GM18502 (cell line): ENCODE results near the gene SMARCD1.
A peak's percentile ranks its signal among the peaks of the same experiment; 100 is the strongest.
"Not testable (repeated sequence)": the region's sequence is repeated elsewhere in the genome, so short reads cannot be mapped to it uniquely, and the experiment has no call there.

Experiments used
- ATAC-seq: cut with Tn5 transposase; IDR thresholded peaks from one replicate; pipeline ENCODE4 v1.9.1; 2021; ENCODE audit warnings: mild to moderate bottlenecking; ENCODE audit not compliant: unreplicated experiment, poor library complexity

SMARCD1 gene

GRCh38 chr12:50074936-50075807, 10.0 kb upstream of the SMARCD1 start:
- peak; percentile 69 for ATAC-seq

GRCh38 chr12:50075808-50076170, 9.4 kb upstream of the SMARCD1 start:
- no peak for ATAC-seq

- no peak for ATAC-seq
These were observed 8.0 kb upstream of the SMARCD1 start for GRCh38 chr12:50077099-50077498.

GRCh38 chr12:50078281-50078680, 6.9 kb upstream of the SMARCD1 start:
- no peak for ATAC-seq

- ATAC-seq = no peak
These were observed 5.4 kb upstream of the SMARCD1 start for GRCh38 chr12:50079771-50080170.

GRCh38 chr12:50081096-50081808, 3.9 kb upstream of the SMARCD1 start:
- no peak for ATAC-seq

GRCh38 chr12:50082644-50083043, 2.5 kb upstream of the SMARCD1 start:
- no peak for ATAC-seq

GRCh38 chr12:50083301-50083700, 1.8 kb upstream of the SMARCD1 start:
- no peak for ATAC-seq

GRCh38 chr12:50084409-50084774, 750 bp upstream of the SMARCD1 start:
- not testable (repeated sequence) for ATAC-seq

GRCh38 chr12:50085615-50086072, 502 bp downstream of the SMARCD1 start:
- peak; percentile 3 for ATAC-seq

- ATAC-seq = no peak
These were observed 1.0 kb downstream of the SMARCD1 start for GRCh38 chr12:50086148-50086547.

- ATAC-seq = no peak
These were observed 2.0 kb downstream of the SMARCD1 start for GRCh38 chr12:50087151-50087550.

- ATAC-seq = no peak
These were observed 2.9 kb downstream of the SMARCD1 start for GRCh38 chr12:50087995-50088394.

- ATAC-seq = no peak
These were observed 3.6 kb downstream of the SMARCD1 start for GRCh38 chr12:50088577-50089335.

GRCh38 chr12:50089730-50090129, 4.6 kb downstream of the SMARCD1 start:
- no peak for ATAC-seq

- ATAC-seq = no peak
These were observed 5.2 kb downstream of the SMARCD1 start for GRCh38 chr12:50090391-50090790.

GRCh38 chr12:50097952-50098351, 12.8 kb downstream of the SMARCD1 start:
- no peak for ATAC-seq

GRCh38 chr12:50099302-50100008, 14.3 kb downstream of the SMARCD1 start:
- no peak for ATAC-seq

- ATAC-seq = no peak
These were observed 15.4 kb downstream of the SMARCD1 start for GRCh38 chr12:50100561-50100960.

GRCh38 chr12:50101663-50102062, 16.5 kb downstream of the SMARCD1 start:
- no peak for ATAC-seq
